Heart left ventricle (tissue), 16 donors: ENCODE results near the gene REEP1. TPM values are rescaled to one million over a fixed set of nuclear protein-coding genes. Genes with fewer than 3 reads are reported as not detected.
A peak's percentile ranks its signal among the peaks of the same experiment; 100 is the strongest.

Experiments used
- ATAC-seq, 4 donors: fragments of 200-7000 bp; cut with Tn5 transposase; one replicate each; pipeline ENCODE4 v1.9.1; 2020 to 2022; ENCODE audit warnings: moderate library complexity in 4 of 4, mild to moderate bottlenecking in 3 of 4, moderate number of reproducible peaks in 1 of 4
- DNase-seq, 5 donors: peaks; one replicate each; pipeline ENCODE4 v3.0.0-alpha.2; 2020
- H3K27ac ChIP-seq, 12 donors: fragments of 200-600 bp; sonication (generic) in 4 of 12; one replicate each; pipeline versions ENCODE4 v1.5.0 to v1.8.0; 2016 to 2022; ENCODE audit warnings: mild to moderate bottlenecking in 2 of 12
- H3K27me3 ChIP-seq, 9 donors: fragments of 200-600 bp; sonication (generic) in 2 of 9; one replicate each; pipeline versions ENCODE4 v1.5.1 to v1.8.0; 2016 to 2022; ENCODE audit warnings: mild to moderate bottlenecking in 3 of 9
- H3K36me3 ChIP-seq, 9 donors: fragments of 200-600 bp; sonication (generic) in 2 of 9; one replicate each; pipeline versions ENCODE4 v1.5.0 to v1.8.0; 2018 to 2022; ENCODE audit warnings: mild to moderate bottlenecking in 2 of 9
- H3K4me1 ChIP-seq, 12 donors: fragments of 200-600 bp; sonication (generic) in 4 of 12; one replicate each; pipeline versions ENCODE4 v1.5.0 to v1.8.0; 2016 to 2022; ENCODE audit warnings: mild to moderate bottlenecking in 3 of 12
- H3K4me3 ChIP-seq, 12 donors: fragments of 200-600 bp; sonication (generic) in 4 of 12; one replicate each; pipeline versions ENCODE4 v1.5.0 to v1.8.0; 2017 to 2022; ENCODE audit warnings: mild to moderate bottlenecking in 9 of 12, moderate library complexity in 4 of 12
- H3K9me3 ChIP-seq, 12 donors: fragments of 200-600 bp; sonication (generic) in 4 of 12; one replicate each; pipeline versions ENCODE4 v1.5.0 to v1.8.0; 2016 to 2022; ENCODE audit warnings: mild to moderate bottlenecking in 1 of 12
- POLR2A ChIP-seq, 2 donors: fragments of 450-650 bp; IDR thresholded peaks; one replicate each; pipeline ENCODE4 v1.6.1; 2017; ENCODE audit warnings: antibody characterized with exemption in 2 of 2, mild to moderate bottlenecking in 2 of 2, moderate library complexity in 2 of 2
- WGBS, 4 donors: extraction: QIAGEN DNeasy Blood & Tissue Kit in 2 of 4; methylation state at CpG; one replicate each; pipeline versions ENCODE4 v1.1.5 to v1.1.7; 2013 to 2018; 5-methylcytosine and 5-hydroxymethylcytosine counted together
- intact Hi-C, 10 donors: fragments of 100-400 bp; cut with DNase I; formaldehyde crosslinking; loops; one replicate each; pipeline versions ENCODE4 v1.11.1 to v1.14.2; 2022
- polyA plus RNA-seq, 2 donors: library from polyadenylated mRNA; stranded (reverse); fragments of 200-250 nt; gene quantifications; one replicate each; pipeline ENCODE4 v1.2.3, GENCODE V29; 2013
- total RNA-seq, 9 donors: library from RNA; depleted of rRNA in 2 of 9; stranded (reverse); fragments of >200 nt in 2 of 9; fragmentation: NEBNext Ultra II Directional in 3 of 9; extraction: Animal tissue kit (Norgen Biotek cat#: 25700) in 3 of 9; gene quantifications; one replicate each; pipeline versions ENCODE4 v1.1.0 to v1.2.4, GENCODE V29; 2016 to 2023
- TF ChIP-seq, protein P1 (sequence below), 12 donors: fragments of 200-600 bp; sonication (generic) in 4 of 12; IDR thresholded peaks; one replicate each; pipeline versions ENCODE4 v1.5.0 to v1.8.0; 2018 to 2022; ENCODE audit warnings: antibody characterized with exemption in 12 of 12, mild to moderate bottlenecking in 5 of 12
- donor health status: ischemic (EF 13 %, LVEDD 7.1; RV severe dilation, severe dysfunction).
- donor health status: healthy with polysubstance abuse.
- donor health status: DM: no; HTN: yes; CAD: no.
- donor health status: DM: no; HTN: no; CAD: no.
- donor health status: ischemic (EF 25% LVEDD 6.9; RV normal size, moderate dysfunction).
- donor health status: ischemic (EF 25% LVEDD 5.7; RV mildly dilated, moderate dysfunction).
- donor health status: healthy.
- donor health status: DM: yes; HTN: yes; CAD: no.
- donor health status: ischemic (EF 35%, LVEDD 5.7; RV mildly dilated, moderate dysfunction).
- donor health status: nonischemic (EF 11% LVEDD 7.7; RV severe dilation, severe dysfunction).
- donor health status: DM: yes; HTN: yes; CAD: no.
- donor health status: PGD.
- donor health status: ischemic (EF 29% LVEDD 5.4; RV normal size, mild dysfunction).
- donor health status: nonischemic (EF 23%, LVEDD 6.1; RV moderate dilation, normal function).

REEP1 gene
- total and polyA plus RNA-seq, 11 donors: 13.6 to 43.4 (median 27.6) TPM

- intact Hi-C loops: loop anchor here in 2 of 10 donors (10.0 kb wide), 2 partner anchors 57 to 217 kb away; partner anchors contain the start of gene KDM3A (in 1 of the 2)
- Histone ChIP-seq H3K9me3 (no peaks in the 10 kb centered on the region), H3K4me1 (peaks cover 9 to 45% (median 29%) of the 10 kb centered on the region in 12 donors), H3K36me3 (peaks cover 0 to 5% (median 0%) of the 10 kb centered on the region in 9 donors), H3K4me3 (no peak overlapping the region), H3K27me3 (no peaks in the 10 kb centered on the region), H3K27ac (no peak overlapping the region)
- ATAC-seq (no peak), DNase-seq (no peak)
- TF ChIP-seq, protein P1, sequence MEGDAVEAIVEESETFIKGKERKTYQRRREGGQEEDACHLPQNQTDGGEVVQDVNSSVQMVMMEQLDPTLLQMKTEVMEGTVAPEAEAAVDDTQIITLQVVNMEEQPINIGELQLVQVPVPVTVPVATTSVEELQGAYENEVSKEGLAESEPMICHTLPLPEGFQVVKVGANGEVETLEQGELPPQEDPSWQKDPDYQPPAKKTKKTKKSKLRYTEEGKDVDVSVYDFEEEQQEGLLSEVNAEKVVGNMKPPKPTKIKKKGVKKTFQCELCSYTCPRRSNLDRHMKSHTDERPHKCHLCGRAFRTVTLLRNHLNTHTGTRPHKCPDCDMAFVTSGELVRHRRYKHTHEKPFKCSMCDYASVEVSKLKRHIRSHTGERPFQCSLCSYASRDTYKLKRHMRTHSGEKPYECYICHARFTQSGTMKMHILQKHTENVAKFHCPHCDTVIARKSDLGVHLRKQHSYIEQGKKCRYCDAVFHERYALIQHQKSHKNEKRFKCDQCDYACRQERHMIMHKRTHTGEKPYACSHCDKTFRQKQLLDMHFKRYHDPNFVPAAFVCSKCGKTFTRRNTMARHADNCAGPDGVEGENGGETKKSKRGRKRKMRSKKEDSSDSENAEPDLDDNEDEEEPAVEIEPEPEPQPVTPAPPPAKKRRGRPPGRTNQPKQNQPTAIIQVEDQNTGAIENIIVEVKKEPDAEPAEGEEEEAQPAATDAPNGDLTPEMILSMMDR (IDR thresholded peaks at IDR 0.05): no peak
- TF ChIP-seq POLR2A (IDR thresholded peaks at IDR 0.05): no peak
- 94 to 100% (median 96%) methylated on average over 2 of the region's 2 CpGs for WGBS, 4 donors
Measured at GRCh38 chr2:86227685-86228084, 109.7 kb downstream of the REEP1 start.

DNA sequence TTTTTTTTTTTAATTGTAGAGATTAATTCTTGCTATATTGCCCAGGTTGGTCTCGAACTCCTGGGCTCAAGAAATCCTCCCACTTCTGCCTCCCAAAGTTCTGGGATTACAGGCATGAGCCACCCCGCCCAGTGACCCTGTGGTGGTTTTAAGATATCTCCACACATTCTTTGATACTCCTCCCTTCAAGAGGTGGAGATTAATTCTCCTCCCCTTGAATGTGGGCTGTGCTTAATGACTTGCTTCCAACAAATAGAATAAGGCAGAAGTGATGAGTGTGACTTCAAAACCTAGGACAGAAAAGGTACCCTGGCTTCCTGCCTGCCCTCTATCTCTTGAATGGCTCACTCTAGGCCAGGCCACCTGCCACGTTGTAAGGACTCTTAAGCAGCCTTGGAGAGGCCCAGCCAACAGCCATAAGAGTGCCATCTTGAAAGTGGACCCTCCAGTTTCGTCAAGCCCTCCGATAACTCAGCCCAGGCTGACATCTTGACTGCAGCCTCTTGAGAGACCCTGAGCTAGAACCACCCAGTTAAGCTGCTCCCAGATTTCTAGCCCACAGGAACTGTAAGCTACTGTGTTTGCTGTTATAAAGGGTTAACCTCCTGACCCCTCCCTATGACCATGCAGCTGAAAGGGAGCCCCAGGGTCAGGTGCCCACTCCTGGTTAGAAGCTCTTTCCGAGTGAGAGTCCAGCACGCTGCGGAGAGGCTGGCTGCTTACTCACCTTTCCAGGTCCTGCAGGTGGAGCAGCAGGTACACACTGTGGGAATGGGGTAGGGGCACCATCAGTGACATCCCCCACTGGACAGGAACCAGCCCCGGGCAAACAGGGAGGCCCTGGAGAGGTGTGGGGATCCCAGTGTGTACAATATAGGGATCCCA is 110.5 kb downstream of the REEP1 start:
- Histone ChIP-seq H3K4me1 (peaks cover 11 to 53% (median 37%) of the 10 kb centered on the region in 12 donors), H3K36me3 (no peaks in the 10 kb centered on the region), H3K4me3 (no peak overlapping the region), H3K27ac (peak overlapping the region in 5 of 12 donors; percentile 22 to 91 (median 39)), H3K27me3 (no peaks in the 10 kb centered on the region), H3K9me3 (no peaks in the 10 kb centered on the region)
- intact Hi-C loops: loop anchor here in 2 of 10 donors (10.0 kb wide), 2 partner anchors 58 to 218 kb away; partner anchors contain the start of gene KDM3A (in 1 of the 2)
- TF ChIP-seq, protein P1 (IDR thresholded peaks at IDR 0.05): no peak
- no peak for TF ChIP-seq POLR2A (IDR thresholded peaks at IDR 0.05)
- 76 to 85% (median 82%) methylated on average over 6 to 9 of the region's 9 CpGs for WGBS, 4 donors
- ATAC-seq (no peak), DNase-seq (no peak)

- ATAC-seq (no peak), DNase-seq (no peak)
- H3K27ac ChIP-seq: peak overlapping the region in 6 of 12 donors; percentile 33 to 92 (median 91)
- H3K4me1 ChIP-seq: peaks cover 11 to 61% (median 43%) of the 10 kb centered on the region in 12 donors
- no peaks in the 10 kb centered on the region for H3K36me3 ChIP-seq
- H3K9me3 ChIP-seq: no peaks in the 10 kb centered on the region
- intact Hi-C loops: loop anchor here in 2 of 10 donors (10.0 kb wide), 2 partner anchors 59 to 219 kb away; partner anchors contain the start of gene KDM3A (in 1 of the 2)
- WGBS, 4 donors: 79 to 84% (median 82%) methylated on average over 4 of the region's 4 CpGs
- H3K27me3 ChIP-seq: no peaks in the 10 kb centered on the region
- H3K4me3 ChIP-seq: no peak overlapping the region
- no peak for TF ChIP-seq POLR2A (IDR thresholded peaks at IDR 0.05)
- TF ChIP-seq, protein P1 (IDR thresholded peaks at IDR 0.05): no peak
Measured at GRCh38 chr2:86226070-86226469, 111.4 kb downstream of the REEP1 start.

DNA sequence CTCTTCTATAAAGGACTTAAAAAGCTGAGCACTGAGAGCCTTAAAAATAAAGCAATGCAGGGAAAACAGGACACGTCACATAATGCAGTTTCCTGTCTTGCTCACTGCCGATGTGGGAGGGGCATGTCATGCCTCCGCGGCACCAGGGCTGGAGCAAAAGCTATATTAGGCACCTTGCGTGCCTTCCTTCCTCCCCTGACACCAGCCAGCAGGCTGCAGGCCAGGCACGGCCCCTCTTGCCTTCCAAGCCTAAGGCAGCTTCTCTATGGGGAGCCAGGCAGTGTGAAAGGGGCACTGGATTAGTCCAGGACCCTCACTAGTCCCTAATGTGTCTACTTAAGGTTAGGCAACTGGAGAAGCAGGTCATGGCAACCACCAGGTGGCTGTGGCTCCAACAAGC is 111.8 kb downstream of the REEP1 start:
- H3K4me3 ChIP-seq: peak overlapping the region in 6 of 12 donors; percentile 0 to 25 (median 12)
- 6 to 25% (median 13%) methylated on average over 6 of the region's 6 CpGs for WGBS, 4 donors
- no peaks in the 10 kb centered on the region for H3K36me3 ChIP-seq
- H3K27me3 ChIP-seq: no peaks in the 10 kb centered on the region
- DNase-seq (peak; percentile 80 to 90 (median 86)), ATAC-seq (peak; percentile 79 to 90 (median 85))
- no peaks in the 10 kb centered on the region for H3K9me3 ChIP-seq
- no peak for TF ChIP-seq POLR2A (IDR thresholded peaks at IDR 0.05)
- TF ChIP-seq, protein P1 (IDR thresholded peaks at IDR 0.05): peak in 3 of 12 donors; percentile 10 to 44 (median 27)
- H3K4me1 ChIP-seq: peaks cover 11 to 58% (median 45%) of the 10 kb centered on the region in 12 donors
- H3K27ac ChIP-seq: peak overlapping the region; percentile 53 to 92 (median 84)
- intact Hi-C loops: loop anchor here in 2 of 10 donors (10.0 kb wide), 2 partner anchors 59 to 219 kb away; partner anchors contain the start of gene KDM3A (in 1 of the 2)
